Muscle of arm (tissue), 12 donors: ENCODE measurements around the gene VDAC2. TPM values are rescaled to one million over a fixed set of nuclear protein-coding genes. Genes with fewer than 3 reads are reported as not detected.

ENCODE experiments used
- polyA plus RNA-seq, 12 donors: library from polyadenylated mRNA; unstranded; fragments of 120-200 nt; gene quantifications; one replicate each; pipeline ENCODE4 v1.2.1, GENCODE V29; 2013; ENCODE audit not compliant: insufficient read length in 12 of 12

The VDAC2 gene
- polyA plus RNA-seq, 12 donors, result 131 to 365 (median 315) TPM; not detected in 1

Other genes starting within 250 kb of the VDAC2 start
- gene SAMD8, start 99.1 kb upstream of the VDAC2 start, polyA plus RNA-seq, result 10 to 100 TPM in 10 of 12 donors, 1 to 10 TPM in 1, not detected in 1; 8.9 to 18.5 (median 13.5) TPM
- gene COMTD1, start 25.2 kb downstream of the VDAC2 start, polyA plus RNA-seq, result 10 to 100 TPM in 1 of 12 donors, 1 to 10 TPM in 10, not detected in 1; 2.1 to 28.4 (median 3.9) TPM
- 10 to 100 TPM in 4 of 12 donors, 1 to 10 TPM in 7, not detected in 1; 5.7 to 17.7 (median 9.2) TPM for gene ZNF503, start 191.0 kb downstream of the VDAC2 start, polyA plus RNA-seq
- gene LRMDA, start 220.8 kb downstream of the VDAC2 start, polyA plus RNA-seq, result 1 to 10 TPM in 10 of 12 donors, not detected in 2; 3.5 to 6.7 (median 5.2) TPM